ENCODE results near the gene TRMT44. TPM values are rescaled to one million over a fixed set of nuclear protein-coding genes. Genes with fewer than 3 reads are reported as not detected.

Gene TRMT44
- total RNA-seq, 1 donor from 2014 or later = 12.4 TPM

- peak overlapping the region; percentile 74 for H3K27ac Mint-ChIP-seq (ENCODE audit: unreplicated experiment)
- TF ChIP-seq CTCF (IDR thresholded peaks at IDR 0.05) = no peak
- H3K4me3 Mint-ChIP-seq (ENCODE audit: unreplicated experiment) = peak overlapping the region; percentile 94
- no peak for DNase-seq (ENCODE audit: low spot score)
- no peaks in the 10 kb centered on the region for H3K36me3 Mint-ChIP-seq (ENCODE audit: low read depth)
- H3K9me3 Mint-ChIP-seq (ENCODE audit: low read depth) = no peaks in the 10 kb centered on the region
- H3K4me1 Mint-ChIP-seq (ENCODE audit: low read depth) = peaks cover 57% of the 10 kb centered on the region
- no peaks in the 10 kb centered on the region for H3K27me3 Mint-ChIP-seq (ENCODE audit: low read depth)
Measured at GRCh38 chr4:8441499-8442091, 1.0 kb downstream of the TRMT44 start.

GRCh38 chr4:8442596-8443358 is 2.2 kb downstream of the TRMT44 start:
- no peak for DNase-seq (ENCODE audit: low spot score)
- Mint-ChIP-seq H3K4me3 (ENCODE audit: unreplicated experiment) (peak overlapping the region; percentile 94), H3K27ac (ENCODE audit: unreplicated experiment) (peak overlapping the region; percentile 79), H3K4me1 (ENCODE audit: low read depth) (peaks cover 51% of the 10 kb centered on the region), H3K36me3 (ENCODE audit: low read depth) (no peaks in the 10 kb centered on the region), H3K9me3 (ENCODE audit: low read depth) (no peaks in the 10 kb centered on the region), H3K27me3 (ENCODE audit: low read depth) (no peaks in the 10 kb centered on the region)
- no peak for TF ChIP-seq CTCF (IDR thresholded peaks at IDR 0.05)

- Mint-ChIP-seq H3K27ac (ENCODE audit: unreplicated experiment) (peak overlapping the region; percentile 73), H3K9me3 (ENCODE audit: low read depth) (no peaks in the 10 kb centered on the region), H3K27me3 (ENCODE audit: low read depth) (no peaks in the 10 kb centered on the region), H3K36me3 (ENCODE audit: low read depth) (no peaks in the 10 kb centered on the region), H3K4me3 (ENCODE audit: unreplicated experiment) (no peak overlapping the region), H3K4me1 (ENCODE audit: low read depth) (peaks cover 48% of the 10 kb centered on the region)
- TF ChIP-seq CTCF (IDR thresholded peaks at IDR 0.05) = no peak
- DNase-seq (ENCODE audit: low spot score) = no peak
Measured at GRCh38 chr4:8443801-8444200, 3.2 kb downstream of the TRMT44 start.

GRCh38 chr4:8446122-8446521 is 5.5 kb downstream of the TRMT44 start:
- H3K9me3 Mint-ChIP-seq (ENCODE audit: low read depth) = no peaks in the 10 kb centered on the region
- no peaks in the 10 kb centered on the region for H3K27me3 Mint-ChIP-seq (ENCODE audit: low read depth)
- H3K36me3 Mint-ChIP-seq (ENCODE audit: low read depth) = no peaks in the 10 kb centered on the region
- TF ChIP-seq CTCF (IDR thresholded peaks at IDR 0.05) = no peak
- H3K4me3 Mint-ChIP-seq (ENCODE audit: unreplicated experiment) = no peak overlapping the region
- DNase-seq (ENCODE audit: low spot score) = no peak
- peaks cover 30% of the 10 kb centered on the region for H3K4me1 Mint-ChIP-seq (ENCODE audit: low read depth)
- H3K27ac Mint-ChIP-seq (ENCODE audit: unreplicated experiment) = no peak overlapping the region

GRCh38 chr4:8451440-8452182 is 11.0 kb downstream of the TRMT44 start:
- Mint-ChIP-seq H3K9me3 (ENCODE audit: low read depth) (no peaks in the 10 kb centered on the region), H3K36me3 (ENCODE audit: low read depth) (peaks cover 27% of the 10 kb centered on the region), H3K4me1 (ENCODE audit: low read depth) (no peaks in the 10 kb centered on the region), H3K27me3 (ENCODE audit: low read depth) (no peaks in the 10 kb centered on the region), H3K4me3 (ENCODE audit: unreplicated experiment) (no peak overlapping the region), H3K27ac (ENCODE audit: unreplicated experiment) (no peak overlapping the region)
- TF ChIP-seq CTCF (IDR thresholded peaks at IDR 0.05) = no peak
- no peak for DNase-seq (ENCODE audit: low spot score)

Measured in chondrocyte (in vitro differentiated cells).